Hippocampal formation (tissue), 2 donors: ENCODE data around the gene NTM.

ENCODE experiments used
- DNase-seq, 2 donors: peaks; one replicate each; lab custom pipeline; 2025; lab: John Stamatoyannopoulos, UW

Gene NTM

GRCh38 chr11:131644204-131644795 is 273.9 kb downstream of the NTM start:
- no peak for DNase-seq

- no peak for DNase-seq
Measured at GRCh38 chr11:131645237-131645636, 274.8 kb downstream of the NTM start.

- no peak for DNase-seq
Measured at GRCh38 chr11:131649856-131650255, 279.4 kb downstream of the NTM start.

- no peak for DNase-seq
Measured at GRCh38 chr11:131652231-131652630, 281.8 kb downstream of the NTM start.

- no peak for DNase-seq
Measured at GRCh38 chr11:131653260-131653659, 282.8 kb downstream of the NTM start.

- DNase-seq: no peak
Measured at GRCh38 chr11:131654849-131655248, 284.4 kb downstream of the NTM start.

- no peak for DNase-seq
Measured at GRCh38 chr11:131656179-131656838, 285.9 kb downstream of the NTM start.

GRCh38 chr11:131656839-131657211 is 286.4 kb downstream of the NTM start:
- DNase-seq: no peak

GRCh38 chr11:131658414-131658813 is 288.0 kb downstream of the NTM start:
- DNase-seq: no peak

GRCh38 chr11:131658952-131659351 is 288.5 kb downstream of the NTM start:
- no peak for DNase-seq

- no peak for DNase-seq
Measured at GRCh38 chr11:131659931-131660330, 289.5 kb downstream of the NTM start.

GRCh38 chr11:131661132-131661531 is 290.7 kb downstream of the NTM start:
- DNase-seq: no peak

GRCh38 chr11:131662317-131662972 is 292.0 kb downstream of the NTM start:
- peak in 1 of 2 donors; percentile 49 for DNase-seq

GRCh38 chr11:131662993-131663392 is 292.6 kb downstream of the NTM start:
- DNase-seq: no peak

GRCh38 chr11:131663405-131664200 is 293.2 kb downstream of the NTM start:
- peak; percentile 78 to 93 for DNase-seq

GRCh38 chr11:131664293-131664692 is 293.9 kb downstream of the NTM start:
- peak in 1 of 2 donors; percentile 36 for DNase-seq

GRCh38 chr11:131664816-131665215 is 294.4 kb downstream of the NTM start:
- DNase-seq: peak; percentile 61 to 76

- no peak for DNase-seq
Measured at GRCh38 chr11:131665344-131665968, 295.0 kb downstream of the NTM start.

- no peak for DNase-seq
Measured at GRCh38 chr11:131666006-131666405, 295.6 kb downstream of the NTM start.

GRCh38 chr11:131666617-131667016 is 296.2 kb downstream of the NTM start:
- DNase-seq: no peak

GRCh38 chr11:131667566-131667965 is 297.2 kb downstream of the NTM start:
- no peak for DNase-seq
